SK-N-SH (cell line): ENCODE data around the gene SFSWAP. TPM values are rescaled to one million over a fixed set of nuclear protein-coding genes. Genes with fewer than 3 reads are reported as not detected.

Experiments used
- CTCF ChIA-PET: fragments of 300-600, 350-600 bp; formaldehyde crosslinking; extraction: SDS; loops from one replicate; lab custom pipeline; 2021; lab: Yijun Ruan, JAX
- POLR2A ChIA-PET: fragments of 350-600 bp; sonication (Branson Sonifier 250); formaldehyde crosslinking; extraction: SDS; loops from one replicate; lab custom pipeline; 2020; ENCODE audit warnings: antibody characterized with exemption, inconsistent platforms; lab: Yijun Ruan, JAX
- DNase-seq: peaks from one replicate; pipeline ENCODE4 v3.0.0; 2012
- H2AFZ ChIP-seq: fragments of 200-600 bp; sonication (generic); 2 replicates; pipeline ENCODE4 v1.8.1; 2016; ENCODE audit warnings: antibody characterized with exemption, mild to moderate bottlenecking, low read depth
- H3F3A ChIP-seq: fragments of 200-600 bp; sonication (generic); replicated peaks from 2 replicates; pipeline ENCODE3; 2016; ENCODE audit warnings: antibody characterized with exemption, mild to moderate bottlenecking; ENCODE audit not compliant: insufficient read depth
- H3K27ac ChIP-seq, 2 experiments: fragments of 200-500 bp in 1 of 2; fragments of 200-600 bp in 1 of 2; sonication (Bioruptor generic) in 1 of 2; sonication (generic), shearing (Covaris generic) in 1 of 2; 2 replicates each; pipeline versions ENCODE4 v1.5.1 to v1.6.1; 2014 to 2016; ENCODE audit warnings: low read depth in 2 of 2, inconsistent platforms in 1 of 2, low read length in 1 of 2, mild to moderate bottlenecking in 1 of 2, mixed read lengths in 1 of 2
- H3K27me3 ChIP-seq: fragments of 200-600 bp; sonication (generic), shearing (Covaris generic); 2 replicates; pipeline ENCODE4 v1.6.1; 2016; ENCODE audit warnings: mixed run types; ENCODE audit not compliant: insufficient read depth
- H3K36me3 ChIP-seq, 2 experiments: fragments of 200-500 bp in 1 of 2; fragments of 200-600 bp in 1 of 2; sonication (Bioruptor generic) in 1 of 2; sonication (generic) in 1 of 2; replicated peaks in 1 of 2; 2 replicates each; pipeline versions ENCODE3 to v1.5.1; 2014 to 2016; ENCODE audit warnings: low read length in 1 of 2, mild to moderate bottlenecking in 1 of 2; ENCODE audit not compliant: insufficient read depth in 2 of 2, control insufficient read depth in 1 of 2
- H3K4me1 ChIP-seq, 2 experiments: fragments of 200-500 bp in 1 of 2; fragments of 200-600 bp in 1 of 2; sonication (Bioruptor generic) in 1 of 2; sonication (generic), shearing (Covaris generic) in 1 of 2; 2 replicates each; pipeline versions ENCODE4 v1.5.1 to v1.6.1; 2014 to 2016; ENCODE audit warnings: low read depth in 1 of 2, low read length in 1 of 2, mixed run types in 1 of 2; ENCODE audit not compliant: insufficient read depth in 2 of 2, control insufficient read depth in 1 of 2
- H3K4me2 ChIP-seq: fragments of 200-600 bp; sonication (generic), shearing (Covaris generic); 2 replicates; pipeline ENCODE4 v1.6.1; 2017; ENCODE audit warnings: mixed run types
- H3K4me3 ChIP-seq, 2 experiments: fragments of 200-500 bp in 1 of 2; fragments of 200-600 bp in 1 of 2; sonication (Bioruptor generic) in 1 of 2; sonication (generic), shearing (Covaris generic) in 1 of 2; 2 replicates each; pipeline versions ENCODE4 v1.5.1 to v1.8.1; 2014 to 2016; ENCODE audit warnings: low read depth in 2 of 2, inconsistent platforms in 1 of 2, low read length in 1 of 2, mild to moderate bottlenecking in 1 of 2, mixed read lengths in 1 of 2, moderate library complexity in 1 of 2
- H3K79me2 ChIP-seq: fragments of 200-600 bp; sonication (generic); 2 replicates; pipeline ENCODE4 v1.8.1; 2017; ENCODE audit warnings: mild to moderate bottlenecking; ENCODE audit not compliant: insufficient read depth
- H3K9ac ChIP-seq: fragments of 200-600 bp; sonication (generic); 2 replicates; pipeline ENCODE4 v1.6.1; 2017; ENCODE audit warnings: mixed run types
- H3K9me2 ChIP-seq: fragments of 200-600 bp; sonication (generic); 2 replicates; pipeline ENCODE4 v1.6.1; 2017; ENCODE audit warnings: mixed run types
- H3K9me3 ChIP-seq: fragments of 200-600 bp; sonication (generic); 2 replicates; pipeline ENCODE4 v1.6.1; 2017; ENCODE audit warnings: mixed run types, mild to moderate bottlenecking, moderate library complexity
- H4K20me1 ChIP-seq: fragments of 200-600 bp; sonication (generic); 2 replicates; pipeline ENCODE4 v1.6.1; 2017; ENCODE audit warnings: mild to moderate bottlenecking, mixed run types; ENCODE audit not compliant: insufficient read depth
- CHD2 ChIP-seq: fragments of 150-350 bp; IDR thresholded peaks from 2 replicates; pipeline ENCODE4 v1.6.1; 2018; ENCODE audit warnings: low read length; ENCODE audit not compliant: partially characterized antibody
- CTCF ChIP-seq: fragments of 200-600 bp; sonication (generic); IDR thresholded peaks from 2 replicates; pipeline ENCODE4 v1.6.1; 2017; ENCODE audit warnings: antibody characterized with exemption, mild to moderate bottlenecking, moderate library complexity
- EP300 ChIP-seq, 2 experiments: IDR thresholded peaks; 2 replicates each; pipeline versions ENCODE4 v1.4.0 to v1.6.1; 2012; ENCODE audit warnings: borderline replicate concordance in 1 of 2, low read depth in 1 of 2, low read length in 1 of 2
- EZH2phosphoT487 ChIP-seq: fragments of 200-600 bp; sonication (generic); IDR thresholded peaks from 2 replicates; pipeline ENCODE4 v1.6.1; 2017; ENCODE audit warnings: low read depth, mixed run types, mild to moderate bottlenecking, antibody characterized with exemption, moderate library complexity, borderline replicate concordance
- FOXJ3 ChIP-seq: sonication (generic); formaldehyde crosslinking; IDR thresholded peaks from 2 replicates; pipeline ENCODE4 v1.5.1; 2020; ENCODE audit warnings: mild to moderate bottlenecking, missing genetic modification reagents
- JUND ChIP-seq: IDR thresholded peaks from 2 replicates; pipeline ENCODE4 v1.4.0; 2012
- MAX ChIP-seq: IDR thresholded peaks from 2 replicates; pipeline ENCODE4 v1.4.0; 2012; ENCODE audit warnings: low read depth
- MEF2A ChIP-seq: IDR thresholded peaks from 2 replicates; pipeline ENCODE4 v1.4.0; 2012; ENCODE audit warnings: low read depth, borderline replicate concordance
- NRF1 ChIP-seq: IDR thresholded peaks from 2 replicates; pipeline ENCODE4 v1.6.1; 2012; ENCODE audit warnings: low read depth, mild to moderate bottlenecking, low read length
- PBX3 ChIP-seq: IDR thresholded peaks from 2 replicates; pipeline ENCODE4; 2012
- POLR2AphosphoS5 ChIP-seq: IDR thresholded peaks from 2 replicates; pipeline ENCODE4 v1.6.1; 2012; ENCODE audit warnings: low read depth, low read length
- RAD21 ChIP-seq: IDR thresholded peaks from 2 replicates; pipeline ENCODE4 v1.6.1; 2012; ENCODE audit warnings: mild to moderate bottlenecking, low read length
- RCOR1 ChIP-seq: fragments of 150-350 bp; IDR thresholded peaks from 2 replicates; pipeline ENCODE4 v1.6.1; 2017; ENCODE audit warnings: antibody characterized with exemption, low read length
- RXRA ChIP-seq: IDR thresholded peaks from 2 replicates; pipeline ENCODE4 v1.4.0; 2012; ENCODE audit warnings: low read depth, mild to moderate bottlenecking, borderline replicate concordance
- SMC3 ChIP-seq: IDR thresholded peaks from 2 replicates; pipeline ENCODE4 v1.6.1; 2012; ENCODE audit warnings: low read depth, low read length, improper control_type of control experiment
- TCF12 ChIP-seq: IDR thresholded peaks from 2 replicates; pipeline ENCODE4 v1.4.0; 2012
- TEAD4 ChIP-seq: IDR thresholded peaks from 2 replicates; pipeline ENCODE4 v1.4.0; 2012; ENCODE audit warnings: mild to moderate bottlenecking, borderline replicate concordance; ENCODE audit not compliant: insufficient read depth
- YY1 ChIP-seq: IDR thresholded peaks from 2 replicates; pipeline ENCODE4 v1.4.0; 2012; ENCODE audit warnings: low read depth, mild to moderate bottlenecking
- ZBTB33 ChIP-seq: IDR thresholded peaks from 2 replicates; pipeline ENCODE4 v1.4.0; 2012; ENCODE audit warnings: low read depth, borderline replicate concordance
- WGBS: methylation state at CpG from one replicate; pipeline ENCODE4 v1.1.6; 2017; ENCODE audit warnings: low lambda C conversion rate; 5-methylcytosine and 5-hydroxymethylcytosine counted together
- polyA plus RNA-seq, 3 experiments: library from polyadenylated mRNA; depleted of rRNA; stranded (reverse); fragments of >200 nt; gene quantifications; 2 replicates each; pipeline ENCODE4 v1.2.3, GENCODE V29; 2012

Gene SFSWAP
- polyA plus RNA-seq, 1 of the 3 experiments (the other 2 are of a cell fraction), result 27.9 TPM

GRCh38 chr12:131725503-131725902 is 14.6 kb downstream of the SFSWAP start (continued):
- no peak for TF ChIP-seq CTCF
- no peak for TF ChIP-seq MEF2A

- H3K4me2 ChIP-seq, result no peak overlapping the region
- peaks cover 18% of the 10 kb centered on the region for H3K79me2 ChIP-seq
- no peaks in the 10 kb centered on the region for H3K27me3 ChIP-seq
- no peak for TF ChIP-seq POLR2AphosphoS5
- no peak for TF ChIP-seq RCOR1
- no peak for TF ChIP-seq YY1
- no peak for TF ChIP-seq EZH2phosphoT487
- TF ChIP-seq JUND, result no peak
- TF ChIP-seq RXRA, result no peak
- no peak for TF ChIP-seq TEAD4
- no peak for TF ChIP-seq MAX
- no peak for TF ChIP-seq RAD21
- TF ChIP-seq FOXJ3, result no peak
- no peak for TF ChIP-seq ZBTB33
- no peak for TF ChIP-seq TCF12
- TF ChIP-seq SMC3, result no peak
- TF ChIP-seq PBX3, result no peak
- no peak for TF ChIP-seq NRF1
- TF ChIP-seq CHD2, result no peak
- no peak for TF ChIP-seq EP300 (IDR thresholded peaks at IDR 0.05; ENCODE audit: borderline replicate concordance in 1 of 2, low read depth in 1 of 2, low read length in 1 of 2)
- H3K36me3 ChIP-seq, result peaks cover 66 to 92% of the 10 kb centered on the region in 2 experiments
- H3K9ac ChIP-seq, result no peak overlapping the region
- 83% methylated on average over 6 of the region's 8 CpGs for WGBS
- H3K4me3 ChIP-seq, result no peak overlapping the region
- H3K4me1 ChIP-seq, result no peaks in the 10 kb centered on the region
- ChIA-PET POLR2A (no interaction called here), CTCF (no interaction called here)
- H3K27ac ChIP-seq, result no peak overlapping the region
- no peaks in the 10 kb centered on the region for H3K9me3 ChIP-seq
- no peaks in the 10 kb centered on the region for H4K20me1 ChIP-seq
- H3K9me2 ChIP-seq, result no peaks in the 10 kb centered on the region
- no peak overlapping the region for H2AFZ ChIP-seq
- no peaks in the 10 kb centered on the region for H3F3A ChIP-seq
- no peak for DNase-seq
These were observed 17.8 kb downstream of the SFSWAP start for GRCh38 chr12:131728720-131729119.
